ENCODE measurements around the gene LAMC1.

The LAMC1 gene

DNA sequence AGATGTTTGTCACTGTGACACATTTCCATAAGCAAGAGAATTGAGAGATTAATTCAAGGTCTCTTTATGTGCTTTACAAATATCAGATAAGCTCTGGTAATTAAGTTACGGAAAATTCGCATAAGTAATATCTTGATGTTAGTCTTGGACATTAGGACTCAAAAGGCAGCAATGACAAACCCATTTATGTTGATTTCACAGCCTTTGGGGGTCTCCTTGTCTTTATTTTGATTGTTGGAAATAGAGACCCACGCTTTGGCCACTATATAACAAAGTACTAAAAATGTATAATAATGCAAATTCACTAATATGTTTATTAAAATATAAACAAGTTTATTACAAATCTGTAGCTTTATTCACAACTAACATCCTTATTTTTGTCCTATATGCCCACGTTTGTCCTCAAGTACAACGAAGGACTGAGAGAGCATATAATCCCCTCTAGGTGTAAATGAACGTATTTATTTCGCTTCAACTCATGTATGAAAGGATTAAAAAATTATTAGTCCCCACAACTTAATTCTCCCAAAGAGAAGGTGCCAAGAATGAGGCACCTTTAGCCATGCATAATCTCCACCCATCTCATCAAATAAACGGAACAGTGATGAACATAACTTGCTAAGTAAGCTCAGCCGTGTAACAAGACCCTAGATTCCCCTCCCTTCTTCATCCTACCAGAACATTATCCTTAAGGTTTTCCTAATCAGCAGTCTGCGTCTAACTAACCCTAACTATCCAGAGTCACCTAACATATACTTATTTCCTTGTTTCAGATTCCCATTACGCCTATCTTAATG, 1.6 kb upstream of the LAMC1 start:
- DNase-seq (ENCODE audit: low read depth), result no peak

DNA sequence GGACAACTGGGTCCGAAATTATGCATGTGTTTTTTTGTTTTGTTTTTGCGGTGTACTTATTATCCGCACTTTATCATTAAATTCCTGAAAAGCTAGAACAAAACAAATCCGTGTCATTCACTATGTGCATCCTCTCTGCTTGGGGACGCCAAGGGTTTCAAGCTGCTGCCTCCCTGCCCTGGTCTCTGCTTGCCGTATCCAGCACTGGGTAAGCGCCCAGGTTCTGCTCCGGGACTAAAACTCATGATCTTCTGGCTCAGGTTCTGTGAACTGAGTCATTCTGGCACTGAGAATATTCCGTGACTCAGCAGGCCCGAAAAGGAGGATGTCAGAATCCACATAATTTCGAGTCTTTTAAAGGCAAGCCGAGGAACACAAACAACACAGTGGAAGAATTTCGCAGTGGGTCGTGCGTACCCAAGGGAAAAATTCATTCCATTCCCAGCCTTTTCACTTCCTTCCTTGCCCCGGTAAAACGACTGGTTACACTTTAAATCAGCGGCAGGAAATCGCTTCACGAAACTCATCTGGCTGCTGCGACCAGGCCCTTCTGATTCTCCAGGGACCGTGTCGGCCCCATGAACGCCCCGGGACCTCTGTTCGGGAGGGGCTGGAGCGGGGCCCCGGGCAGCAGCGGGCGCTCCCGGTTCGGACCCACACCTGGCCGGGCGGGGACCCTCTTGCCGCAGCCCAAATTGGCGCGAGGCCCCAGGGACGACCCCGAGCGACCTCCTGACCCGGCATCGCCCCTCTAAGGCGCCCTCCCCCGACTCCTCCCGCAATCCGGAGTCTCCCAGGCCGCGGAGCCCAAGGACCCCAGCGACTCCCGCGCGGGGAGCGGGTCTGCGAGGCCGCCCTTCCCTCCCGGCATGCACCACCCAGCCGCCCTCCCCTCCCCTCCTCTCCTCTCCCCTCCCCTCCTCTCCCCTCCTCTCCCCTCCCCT, 746 bp upstream of the LAMC1 start:
- no peak for DNase-seq (ENCODE audit: low read depth)

DNA sequence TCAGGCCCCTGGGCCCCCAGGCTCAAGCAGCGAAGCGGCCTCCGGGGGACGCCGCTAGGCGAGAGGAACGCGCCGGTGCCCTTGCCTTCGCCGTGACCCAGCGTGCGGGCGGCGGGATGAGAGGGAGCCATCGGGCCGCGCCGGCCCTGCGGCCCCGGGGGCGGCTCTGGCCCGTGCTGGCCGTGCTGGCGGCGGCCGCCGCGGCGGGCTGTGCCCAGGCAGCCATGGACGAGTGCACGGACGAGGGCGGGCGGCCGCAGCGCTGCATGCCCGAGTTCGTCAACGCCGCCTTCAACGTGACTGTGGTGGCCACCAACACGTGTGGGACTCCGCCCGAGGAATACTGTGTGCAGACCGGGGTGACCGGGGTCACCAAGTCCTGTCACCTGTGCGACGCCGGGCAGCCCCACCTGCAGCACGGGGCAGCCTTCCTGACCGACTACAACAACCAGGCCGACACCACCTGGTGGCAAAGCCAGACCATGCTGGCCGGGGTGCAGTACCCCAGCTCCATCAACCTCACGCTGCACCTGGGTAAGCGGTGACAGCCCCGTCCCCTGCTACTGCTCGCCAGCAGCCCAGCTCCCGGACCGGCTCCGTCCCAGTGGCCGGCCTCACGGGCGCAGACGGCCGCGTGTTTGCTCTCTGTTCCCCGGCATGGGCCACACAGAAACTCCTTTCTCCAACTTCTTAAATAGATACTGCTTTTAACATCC, 539 bp downstream of the LAMC1 start:
- no peak for DNase-seq (ENCODE audit: low read depth)

DNA sequence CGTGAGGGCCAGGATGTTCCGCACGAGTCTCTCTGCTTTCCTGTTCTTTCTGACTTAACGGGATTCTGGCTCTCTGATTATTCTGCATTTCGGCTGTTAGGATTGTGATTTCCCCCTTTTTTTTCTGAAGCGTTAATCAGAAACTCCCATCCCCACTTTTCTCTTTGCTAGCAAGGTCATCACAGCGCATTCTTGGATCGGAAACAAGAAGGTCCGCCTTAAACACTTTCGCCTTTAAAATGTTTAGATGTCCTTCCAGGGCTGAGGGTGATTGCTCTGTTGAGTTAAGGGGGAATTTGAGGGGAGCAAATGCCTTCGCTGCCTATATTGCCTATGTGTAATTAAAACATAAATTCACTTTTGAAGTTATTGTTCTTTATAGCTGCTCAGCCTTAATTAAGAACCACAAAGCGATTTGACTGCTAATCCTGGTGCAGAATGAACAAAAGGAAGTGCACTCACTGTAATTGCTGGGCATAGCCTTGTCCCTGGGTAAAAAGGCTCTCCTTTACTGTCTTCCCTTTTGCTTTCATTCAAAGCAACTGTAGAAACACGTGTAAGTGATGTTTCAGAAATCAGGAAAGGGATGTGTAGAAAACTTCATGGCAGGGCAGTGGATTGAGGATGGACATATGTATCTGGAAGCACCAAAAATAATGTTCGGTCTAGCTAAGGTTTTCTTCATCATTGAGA, 1.2 kb downstream of the LAMC1 start:
- DNase-seq (ENCODE audit: low read depth), result no peak

DNA sequence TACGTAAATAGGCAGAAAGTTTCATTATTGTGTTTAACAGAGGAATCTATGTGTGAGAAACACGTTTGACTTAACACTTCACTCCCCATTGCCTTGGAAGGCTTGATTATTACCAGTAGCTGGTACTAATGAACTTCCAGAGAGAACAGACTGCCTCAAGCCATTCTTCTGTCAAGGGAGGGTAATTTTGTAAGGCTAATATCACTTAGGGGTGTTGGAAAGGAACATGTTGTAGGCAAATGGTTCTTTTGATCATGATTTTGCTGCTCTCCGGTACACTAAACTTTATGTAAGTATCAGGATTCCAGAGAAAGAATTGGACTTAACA, 1.8 kb downstream of the LAMC1 start:
- DNase-seq (ENCODE audit: low read depth), result no peak

DNA sequence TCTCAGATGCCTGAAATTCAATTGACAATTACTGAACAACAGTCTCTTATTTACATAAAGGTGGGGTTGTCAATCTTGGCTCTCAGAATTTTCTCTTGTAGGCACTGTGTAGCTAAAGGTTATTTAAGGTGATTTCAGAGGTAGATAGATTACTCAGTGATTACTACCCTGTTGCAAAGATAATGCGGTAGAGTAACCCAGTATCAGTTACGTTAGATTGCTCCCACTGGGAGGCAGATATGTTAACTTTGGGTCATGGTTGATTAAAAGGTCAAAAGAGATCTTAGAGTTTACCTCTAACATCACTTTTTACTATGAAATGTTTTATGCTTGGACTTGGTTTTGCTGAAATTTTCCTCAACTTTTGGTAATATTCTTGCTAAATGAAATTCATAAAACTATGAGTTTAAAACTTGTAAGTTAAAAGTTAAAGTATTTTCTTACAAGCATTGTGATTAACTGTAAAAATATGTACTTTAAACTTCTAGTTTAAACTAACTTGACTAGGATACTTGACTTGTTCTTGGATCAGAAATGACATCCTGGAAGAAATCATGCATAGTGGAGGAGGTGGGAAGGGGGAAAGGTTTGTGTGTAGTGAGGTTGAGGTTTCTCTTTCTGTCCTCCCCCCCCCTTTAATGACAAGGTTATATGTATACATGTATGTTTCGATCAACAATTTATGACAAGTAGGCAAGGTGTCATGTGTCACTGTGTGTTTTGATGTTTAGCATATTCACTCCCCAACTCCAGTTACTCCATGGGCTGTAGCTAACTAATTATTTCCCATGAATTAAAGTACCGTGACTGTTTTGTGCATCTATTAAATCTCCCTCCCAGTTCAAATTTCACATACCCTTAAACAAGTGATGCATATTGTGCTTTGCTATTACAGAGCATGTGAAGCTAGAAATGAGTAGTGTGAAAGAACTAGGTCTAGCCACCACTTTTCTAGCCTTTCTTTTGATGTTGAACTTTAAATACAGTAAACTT, 2.9 kb downstream of the LAMC1 start:
- DNase-seq (ENCODE audit: low read depth), result no peak

DNA sequence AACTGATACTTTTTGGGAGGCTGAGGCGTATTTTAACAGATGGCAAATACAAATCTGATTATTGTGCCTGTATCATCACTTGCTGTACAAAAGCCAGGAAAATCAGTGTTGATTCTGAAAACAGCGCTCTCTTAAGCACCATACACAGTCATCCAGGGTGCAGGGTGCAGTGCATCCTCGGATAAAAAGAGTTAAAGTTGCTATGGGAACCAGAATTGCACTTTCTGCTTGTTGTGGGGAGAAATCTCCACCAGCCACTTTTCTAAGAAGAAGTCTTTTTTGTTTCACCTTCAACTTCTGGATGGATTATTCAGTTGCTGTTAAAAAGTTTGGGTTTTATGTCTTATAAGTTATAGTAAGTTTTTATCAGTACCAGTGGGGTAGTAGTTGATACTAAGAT, 3.8 kb downstream of the LAMC1 start:
- no peak for DNase-seq (ENCODE audit: low read depth)

DNA sequence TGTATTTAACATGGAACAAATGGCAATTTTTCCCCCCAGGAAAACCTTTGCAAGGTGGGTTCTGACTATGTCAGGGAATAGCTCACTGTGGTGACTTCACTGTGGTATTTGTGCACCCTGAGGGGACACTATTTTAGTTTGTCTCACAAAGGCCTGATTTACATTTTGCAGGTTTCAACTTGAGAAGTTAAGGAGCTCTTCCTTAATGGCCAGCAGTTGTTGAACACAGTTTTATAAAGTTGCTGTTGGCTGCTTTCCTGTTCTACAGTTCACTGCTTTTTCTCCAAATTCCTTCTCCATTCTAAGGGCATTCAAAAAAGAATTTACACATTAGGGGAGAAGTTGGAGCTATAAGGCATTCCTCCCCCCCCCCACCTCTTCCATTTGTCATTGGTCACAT, 4.6 kb downstream of the LAMC1 start:
- DNase-seq (ENCODE audit: low read depth), result no peak

DNA sequence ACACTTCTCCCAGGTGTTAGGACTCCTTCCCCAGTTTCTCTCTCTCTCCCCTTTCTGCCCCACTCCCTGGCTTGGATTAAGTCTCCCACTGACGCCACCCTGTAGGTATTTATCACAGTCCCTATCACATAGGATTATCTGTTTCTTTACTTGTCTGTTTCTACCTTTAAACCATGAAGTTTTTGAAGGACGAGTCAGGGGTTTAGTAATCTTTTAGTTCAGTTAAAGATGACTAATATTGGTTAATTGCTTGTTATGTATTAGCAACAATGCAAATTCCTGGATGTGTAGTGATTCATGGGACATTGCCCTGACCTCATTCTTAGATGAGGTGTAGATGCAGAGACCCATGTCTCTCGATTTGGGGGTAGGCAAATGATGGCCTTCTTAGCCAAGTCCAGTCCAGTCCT, 6.4 kb downstream of the LAMC1 start:
- no peak for DNase-seq (ENCODE audit: low read depth)

DNA sequence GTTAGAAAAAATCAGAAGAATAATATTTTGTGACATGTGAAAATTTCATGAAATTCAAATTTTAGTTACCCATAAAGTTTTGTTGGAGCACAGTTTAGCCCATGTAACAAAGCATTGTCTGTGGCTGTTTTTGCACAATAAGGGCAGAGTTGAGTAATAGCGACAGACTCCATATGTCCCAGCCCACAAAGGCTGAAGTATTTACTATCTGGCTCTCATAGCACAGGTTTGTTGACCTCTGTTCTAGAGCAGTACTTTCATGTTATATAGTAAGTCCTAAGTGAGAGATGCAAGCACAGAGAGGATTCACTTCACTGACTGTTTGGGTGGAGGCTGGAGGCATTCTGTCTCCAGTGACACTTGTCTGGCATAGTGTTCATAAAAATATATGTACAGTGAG, 6.8 kb downstream of the LAMC1 start:
- no peak for DNase-seq (ENCODE audit: low read depth)

DNA sequence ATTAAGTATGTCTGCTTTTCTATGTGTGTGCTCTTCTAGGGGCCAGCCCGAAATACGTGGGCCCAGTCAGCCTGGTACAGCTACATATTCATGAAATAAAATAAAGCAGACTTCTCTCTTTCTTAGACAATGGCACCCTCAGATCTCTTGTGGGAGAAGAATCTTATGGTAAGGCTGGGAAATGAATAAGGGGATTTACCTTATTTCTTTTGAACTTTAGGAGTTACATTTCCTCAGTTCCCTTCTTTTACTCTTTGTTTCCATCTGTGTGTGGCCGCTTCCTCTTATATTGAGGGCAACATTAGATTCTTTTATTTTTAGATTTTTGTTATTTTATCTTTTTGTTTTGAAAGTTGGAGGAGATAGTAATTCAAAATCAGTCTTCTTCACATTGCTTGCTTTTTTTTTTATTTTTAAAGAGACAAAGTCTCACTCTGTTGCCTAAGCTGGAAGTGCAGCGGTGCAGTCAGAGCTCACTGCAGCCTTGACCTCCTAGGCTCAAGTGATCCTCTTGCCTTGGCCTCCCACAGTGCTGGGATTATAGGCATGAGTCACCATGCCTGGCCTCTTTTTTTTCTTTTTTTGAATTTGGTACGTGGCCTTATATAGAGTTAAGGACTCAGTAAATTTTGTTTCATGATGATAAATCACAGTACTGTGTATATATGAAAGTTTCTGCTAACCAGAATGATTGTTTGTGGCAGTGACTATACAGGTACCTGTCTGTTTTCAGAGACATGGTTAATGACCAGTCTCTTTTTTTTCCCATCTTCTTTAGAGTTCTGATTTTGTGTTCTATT, 9.1 kb downstream of the LAMC1 start:
- no peak for DNase-seq (ENCODE audit: low read depth)

DNA sequence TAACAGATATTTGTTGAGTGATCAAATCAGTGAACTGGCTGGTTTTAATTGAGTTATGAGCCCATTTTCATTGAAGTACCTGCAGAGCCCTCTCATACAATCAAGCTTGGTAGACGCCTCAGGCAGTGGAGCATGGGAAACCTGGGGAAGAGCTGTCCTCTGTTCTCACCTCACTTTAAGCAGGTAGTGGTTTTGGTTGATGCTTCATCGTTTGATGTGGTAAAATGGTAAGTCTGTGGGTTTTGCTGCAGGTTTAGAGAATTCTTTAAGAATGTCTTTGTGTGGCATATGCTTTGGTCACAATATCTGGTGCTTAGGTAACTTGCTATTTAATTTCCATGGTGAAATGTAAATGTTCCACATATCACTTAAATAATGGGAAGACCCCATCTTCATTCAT, 10.0 kb downstream of the LAMC1 start:
- no peak for DNase-seq (ENCODE audit: low read depth)

DNA sequence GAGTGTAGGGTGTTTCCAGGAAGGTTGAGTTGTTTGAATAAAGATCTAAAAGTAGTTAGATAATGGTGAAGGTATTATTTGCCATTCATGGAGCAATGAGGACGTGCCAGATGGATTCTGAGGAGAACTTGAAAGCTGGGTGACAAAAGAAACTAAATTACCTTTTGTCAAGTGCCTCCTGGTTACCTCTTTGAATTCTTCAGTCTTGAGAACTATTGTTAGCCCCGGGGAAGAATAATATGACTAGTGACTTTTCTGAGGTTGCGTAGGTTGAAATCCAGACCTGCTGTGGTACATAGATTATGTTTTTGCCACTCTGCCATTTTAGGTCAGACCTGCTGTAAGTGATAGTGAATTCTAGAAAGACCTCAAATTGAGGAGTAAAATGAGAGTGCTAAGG, 11.5 kb downstream of the LAMC1 start:
- no peak for DNase-seq (ENCODE audit: low read depth)

DNA sequence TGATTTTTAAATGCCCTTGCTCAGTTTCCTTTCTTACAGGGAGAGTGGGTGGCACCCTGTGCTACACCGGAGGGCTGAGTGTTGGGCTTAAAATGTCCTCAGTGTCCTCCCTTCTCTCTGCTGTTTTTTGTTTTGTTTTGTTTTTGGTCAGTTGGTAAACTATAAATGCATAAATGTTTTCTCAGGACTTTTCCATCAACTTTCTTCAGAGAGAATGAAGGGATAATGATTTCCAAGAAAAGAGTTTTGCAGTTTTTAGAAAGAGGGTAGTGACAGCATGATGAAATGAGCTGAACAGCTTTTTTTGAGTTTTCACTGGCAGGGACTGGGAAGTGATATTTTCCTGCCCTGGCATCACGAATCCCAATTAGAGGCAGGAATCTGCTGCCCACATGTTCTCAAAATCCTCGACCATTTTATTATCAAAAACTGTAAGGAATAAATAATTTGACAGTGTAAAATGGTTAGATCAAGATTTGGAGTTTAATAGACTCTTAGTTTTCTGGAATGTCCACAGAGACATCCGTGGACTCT, 15.2 kb downstream of the LAMC1 start:
- DNase-seq (ENCODE audit: low read depth), result no peak

DNA sequence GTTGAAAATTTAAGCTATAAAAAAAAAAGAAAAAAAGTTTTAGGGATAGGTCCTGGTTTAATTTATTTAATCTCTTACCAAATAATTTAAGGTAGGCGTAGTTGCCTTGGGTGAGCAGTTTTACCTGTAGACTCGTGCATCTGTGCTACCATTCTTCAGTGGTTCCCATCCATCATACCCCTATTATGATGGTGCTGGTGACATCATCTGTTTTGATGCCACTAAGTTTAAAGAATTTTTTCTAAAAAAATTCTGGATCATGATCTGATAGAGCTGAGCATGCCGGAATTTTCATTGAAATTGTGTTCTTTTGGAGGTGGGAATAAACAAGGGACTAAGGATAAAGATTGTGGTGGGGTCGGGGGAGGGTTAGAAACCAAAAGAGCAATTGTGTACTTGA, 15.7 kb downstream of the LAMC1 start:
- no peak for DNase-seq (ENCODE audit: low read depth)

DNA sequence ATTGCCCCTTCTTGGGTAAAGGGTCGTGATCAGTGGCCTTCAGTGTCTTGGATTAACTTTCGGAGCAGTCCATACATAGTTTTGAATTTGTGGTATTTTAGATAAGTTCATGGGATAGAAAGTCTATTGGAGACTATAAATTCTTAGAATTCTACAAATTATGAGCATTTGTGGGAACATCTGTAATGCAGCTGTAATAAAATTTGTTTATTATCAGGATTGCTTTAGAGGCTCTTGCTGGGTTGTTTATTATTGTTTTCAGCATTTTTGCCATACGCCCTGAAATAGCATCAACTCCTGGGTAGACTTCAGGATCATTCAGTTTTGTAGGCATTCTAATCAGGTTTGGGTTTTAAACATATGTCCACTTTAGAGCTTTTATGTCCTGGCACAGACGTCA, 16.1 kb downstream of the LAMC1 start:
- no peak for DNase-seq (ENCODE audit: low read depth)

DNA sequence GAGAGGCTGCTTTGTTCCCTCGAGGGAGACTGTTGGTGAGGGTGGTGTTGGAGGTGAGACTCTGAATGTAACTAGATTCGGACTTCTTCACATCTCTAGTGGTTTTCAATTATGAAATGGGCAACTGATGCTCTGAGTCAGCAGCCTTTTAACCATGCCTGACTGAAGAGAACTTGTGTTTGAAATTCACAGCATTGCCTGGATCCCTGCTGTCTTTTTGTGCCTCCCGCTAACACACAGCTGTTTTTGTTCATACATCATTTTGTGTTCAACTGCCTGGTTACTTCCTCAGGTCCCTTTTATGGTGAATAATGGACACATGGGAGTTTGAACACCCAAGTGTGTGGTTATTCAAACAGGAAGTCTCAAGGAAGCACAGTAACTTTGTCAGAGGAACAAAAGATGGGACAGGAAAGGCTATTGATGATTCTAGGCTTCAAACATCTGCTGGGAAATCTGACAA, 16.8 kb downstream of the LAMC1 start:
- DNase-seq (ENCODE audit: low read depth), result no peak

DNA sequence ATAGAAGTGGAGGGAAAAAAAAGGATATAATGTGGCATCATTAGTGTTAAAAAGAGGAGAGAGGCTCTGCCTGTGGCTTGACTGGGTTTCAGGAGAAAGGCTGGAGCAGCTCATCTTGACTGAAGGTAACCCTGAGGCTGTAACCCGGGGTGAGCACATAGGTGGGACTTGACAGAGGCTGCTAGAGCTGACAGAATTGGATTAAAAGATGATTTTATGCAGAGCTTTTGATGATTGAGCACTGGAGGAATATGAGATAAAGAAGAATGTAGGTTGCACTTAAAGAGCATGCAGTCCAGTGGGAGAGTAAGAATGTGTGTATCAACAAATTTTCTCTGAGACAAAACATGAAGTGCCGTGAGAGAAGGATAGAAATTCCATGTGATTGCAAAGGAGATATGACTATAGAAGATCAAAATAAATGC, 17.3 kb downstream of the LAMC1 start:
- no peak for DNase-seq (ENCODE audit: low read depth)

DNA sequence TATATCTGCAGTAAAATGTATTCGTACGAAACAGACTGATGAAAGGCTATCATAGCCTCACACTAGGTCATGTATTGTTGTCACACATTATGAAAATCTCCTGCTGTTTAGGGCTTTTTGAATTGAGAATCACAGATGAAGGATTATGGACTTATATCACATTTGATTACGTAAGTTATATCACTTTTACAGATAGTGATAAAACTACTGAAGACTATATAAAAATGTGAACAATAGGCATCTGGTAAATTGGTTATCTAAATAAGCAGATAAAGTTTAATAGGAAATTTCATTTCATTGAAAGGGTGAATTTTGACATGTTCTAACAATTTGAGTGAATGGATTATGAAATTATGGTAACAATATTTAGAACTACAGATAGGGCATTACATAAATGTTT, 20.0 kb downstream of the LAMC1 start:
- no peak for DNase-seq (ENCODE audit: low read depth)

Data from activated T-cell treated with anti-CD3 and anti-CD28 coated beads for 1 hour (primary cell).